DND-41 (cell line): ENCODE measurements around the gene LPAR2.

Experiments used
- EZH2 ChIP-seq: IDR thresholded peaks from 3 replicates; pipeline ENCODE4 v1.6.1; 2012; ENCODE audit warnings: borderline replicate concordance, low read depth, mild to moderate bottlenecking, moderate library complexity, low read length, inconsistent platforms; ENCODE audit not compliant: severe bottlenecking
- TF ChIP-seq, protein P1 (sequence below): IDR thresholded peaks from 2 replicates; pipeline ENCODE4 v1.5.1; 2012; ENCODE audit warnings: borderline replicate concordance, low read length, moderate library complexity, mild to moderate bottlenecking; ENCODE audit not compliant: poor library complexity, severe bottlenecking; ENCODE audit errors: extremely low read depth

DNA sequence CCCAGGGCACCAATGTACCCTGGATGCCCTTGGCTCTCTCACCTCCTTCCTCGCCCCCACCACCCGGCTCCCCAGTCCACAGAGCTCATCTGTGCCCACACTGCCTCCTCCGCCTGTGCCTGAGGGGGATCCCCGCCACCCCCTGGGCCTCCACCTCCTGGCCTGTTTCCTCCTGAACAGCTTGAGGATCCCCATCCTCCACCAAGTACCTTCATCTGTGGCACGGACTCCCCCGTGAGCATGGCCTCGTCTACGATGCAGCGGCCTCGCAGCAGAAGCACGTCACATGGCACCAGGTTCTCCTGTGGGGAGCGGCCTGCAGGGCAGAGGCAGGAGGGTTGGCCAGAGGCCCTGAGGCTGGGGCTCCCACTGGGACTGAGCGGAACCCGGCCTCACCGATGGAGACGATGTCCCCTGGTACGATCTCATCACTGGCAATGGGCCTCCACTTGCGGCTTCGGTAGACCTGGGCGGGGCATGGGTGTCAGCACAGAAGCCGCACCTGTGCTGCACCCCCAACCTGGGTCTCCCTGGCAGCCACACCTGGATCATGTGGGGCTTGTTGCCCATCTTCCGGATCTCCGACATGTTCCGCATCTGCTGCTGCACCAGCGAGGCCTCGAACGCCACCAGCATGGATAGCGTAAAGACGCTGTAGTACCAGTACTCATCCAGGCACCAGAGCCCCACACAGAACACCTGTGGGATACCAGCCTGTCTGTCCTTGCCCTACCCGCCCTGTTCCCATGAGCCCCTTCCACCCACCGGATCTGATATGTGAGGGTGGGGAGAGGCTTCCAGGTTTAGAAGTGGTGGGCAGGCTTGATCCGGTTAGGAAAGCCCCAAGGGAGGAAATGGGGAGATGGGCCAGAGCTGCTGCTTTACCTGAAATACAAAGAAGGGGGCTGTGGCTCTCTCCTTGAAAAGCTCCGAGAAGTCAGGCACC lies 28.7 kb upstream of the LPAR2 start:
- TF ChIP-seq EZH2, result no peak
- TF ChIP-seq, protein P1, sequence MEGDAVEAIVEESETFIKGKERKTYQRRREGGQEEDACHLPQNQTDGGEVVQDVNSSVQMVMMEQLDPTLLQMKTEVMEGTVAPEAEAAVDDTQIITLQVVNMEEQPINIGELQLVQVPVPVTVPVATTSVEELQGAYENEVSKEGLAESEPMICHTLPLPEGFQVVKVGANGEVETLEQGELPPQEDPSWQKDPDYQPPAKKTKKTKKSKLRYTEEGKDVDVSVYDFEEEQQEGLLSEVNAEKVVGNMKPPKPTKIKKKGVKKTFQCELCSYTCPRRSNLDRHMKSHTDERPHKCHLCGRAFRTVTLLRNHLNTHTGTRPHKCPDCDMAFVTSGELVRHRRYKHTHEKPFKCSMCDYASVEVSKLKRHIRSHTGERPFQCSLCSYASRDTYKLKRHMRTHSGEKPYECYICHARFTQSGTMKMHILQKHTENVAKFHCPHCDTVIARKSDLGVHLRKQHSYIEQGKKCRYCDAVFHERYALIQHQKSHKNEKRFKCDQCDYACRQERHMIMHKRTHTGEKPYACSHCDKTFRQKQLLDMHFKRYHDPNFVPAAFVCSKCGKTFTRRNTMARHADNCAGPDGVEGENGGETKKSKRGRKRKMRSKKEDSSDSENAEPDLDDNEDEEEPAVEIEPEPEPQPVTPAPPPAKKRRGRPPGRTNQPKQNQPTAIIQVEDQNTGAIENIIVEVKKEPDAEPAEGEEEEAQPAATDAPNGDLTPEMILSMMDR, result no peak
